GM12878 (cell line): ENCODE measurements around the gene RAB21. TPM values are rescaled to one million over a fixed set of nuclear protein-coding genes. Genes with fewer than 3 reads are reported as not detected.

ENCODE experiments used
- ATAC-seq: fragments of 200-7000 bp; cut with Tn5 transposase; 3 replicates; pipeline ENCODE4 v1.9.1; 2020; ENCODE audit warnings: mild to moderate bottlenecking, moderate library complexity
- BruUV-seq: library from RNA; stranded (reverse); fragments of 400-500 nt; replicated peaks from 2 replicates; lab custom pipeline; 2021; lab: Mats Ljungman, UMichigan
- CTCF ChIA-PET: fragments of 300-600 bp; sonication (Branson Sonifier 250); formaldehyde crosslinking; extraction: SDS; loops from one replicate; lab custom pipeline; 2021; ENCODE audit warnings: inconsistent platforms; lab: Yijun Ruan, JAX
- POLR2A ChIA-PET: fragments of 350-600 bp; formaldehyde crosslinking; extraction: SDS; loops from one replicate; lab custom pipeline; 2021; ENCODE audit warnings: inconsistent platforms; lab: Charles Lee
- RAD21 ChIA-PET: fragments of 300-600 bp; sonication (Branson Sonifier 250); formaldehyde crosslinking; loops from one replicate; lab custom pipeline; 2023; ENCODE audit warnings: antibody characterized with exemption; ENCODE audit not compliant: unreplicated experiment; lab: Charles Lee
- SMC1A ChIA-PET: fragments of 300-600 bp; sonication (Branson Sonifier 250); formaldehyde crosslinking; loops from one replicate; lab custom pipeline; 2023; ENCODE audit not compliant: unreplicated experiment, uncharacterized antibody; lab: Charles Lee
- DNase-seq: peaks from one replicate; pipeline ENCODE4 v3.0.0-alpha.2; 2011; ENCODE audit warnings: low read depth, low spot score
- FAIRE-seq: peaks from 3 replicates; lab custom pipeline; 2011; peaks lifted over from hg19 to GRCh38; lab: Jason Lieb, UNC
- H2AFZ ChIP-seq: 2 replicates; pipeline ENCODE4 v1.6.0; 2011; ENCODE audit warnings: low read depth, low read length, control low read depth; ENCODE audit not compliant: control insufficient read depth
- H3K27ac ChIP-seq: 2 replicates; pipeline ENCODE4 v1.5.1; 2011; ENCODE audit warnings: control low read depth; ENCODE audit not compliant: control insufficient read depth, insufficient read depth
- H3K27me3 ChIP-seq, 2 experiments: replicated peaks in 1 of 2; 2 replicates each; pipeline versions ENCODE4 v1.6.0 to v1.6.1; 2011; ENCODE audit warnings: low read length in 1 of 2; ENCODE audit not compliant: control insufficient read depth in 2 of 2, insufficient read depth in 2 of 2
- H3K36me3 ChIP-seq, 2 experiments: 2 replicates each; pipeline ENCODE4 v1.5.1; 2011; ENCODE audit warnings: low read length in 1 of 2; ENCODE audit not compliant: control insufficient read depth in 2 of 2, insufficient read depth in 2 of 2
- H3K4me1 ChIP-seq: 2 replicates; pipeline ENCODE4 v1.6.1; 2011; ENCODE audit warnings: mild to moderate bottlenecking, low read length, moderate library complexity, mixed read lengths; ENCODE audit not compliant: control insufficient read depth, insufficient read depth
- H3K4me2 ChIP-seq: 2 replicates; pipeline ENCODE4 v1.6.0; 2011; ENCODE audit warnings: control low read depth; ENCODE audit not compliant: control insufficient read depth, insufficient read depth
- H3K4me3 ChIP-seq: fragments of 200-600 bp; sonication (generic); 2 replicates; pipeline ENCODE4 v1.5.1; 2016
- H3K79me2 ChIP-seq: 2 replicates; pipeline ENCODE4 v1.6.0; 2011; ENCODE audit warnings: low read length; ENCODE audit not compliant: control insufficient read depth, insufficient read depth
- H3K9ac ChIP-seq: 2 replicates; pipeline ENCODE4 v1.8.0; 2011; ENCODE audit warnings: low read length, control low read depth, mixed read lengths; ENCODE audit not compliant: control insufficient read depth, insufficient read depth
- H3K9me3 ChIP-seq: replicated peaks from 3 replicates; pipeline ENCODE4 v1.5.1; 2011; ENCODE audit warnings: mild to moderate bottlenecking, low read length; ENCODE audit not compliant: control insufficient read depth, insufficient read depth
- H4K20me1 ChIP-seq: 2 replicates; pipeline ENCODE4 v1.6.0; 2011; ENCODE audit not compliant: control insufficient read depth, insufficient read depth
- BCL11A ChIP-seq: IDR thresholded peaks from 2 replicates; pipeline ENCODE4 v1.6.1; 2011; ENCODE audit warnings: low read depth, low read length
- BHLHE40 ChIP-seq, 2 experiments: fragments of 450-650 bp in 1 of 2; IDR thresholded peaks; 2 replicates each; pipeline ENCODE4 v1.6.1; 2011 to 2017; ENCODE audit warnings: low read depth in 2 of 2, borderline replicate concordance in 1 of 2, improper control_type of control experiment in 1 of 2, low read length in 1 of 2, mild to moderate bottlenecking in 1 of 2
- BRCA1 ChIP-seq: IDR thresholded peaks from 2 replicates; pipeline ENCODE4 v1.6.1; 2011; ENCODE audit warnings: low read depth, low read length, improper control_type of control experiment
- CBFB ChIP-seq: IDR thresholded peaks from 2 replicates; pipeline ENCODE4 v1.6.1; 2016; ENCODE audit warnings: antibody characterized with exemption, low read depth
- CEBPB ChIP-seq, 2 experiments: fragments of 150-350 bp in 1 of 2; IDR thresholded peaks; 2 replicates each; pipeline ENCODE4 v1.6.1; 2012 to 2014; ENCODE audit warnings: low read depth in 2 of 2, low read length in 2 of 2, borderline replicate concordance in 1 of 2, inconsistent platforms in 1 of 2
- EED ChIP-seq: sonication (generic); IDR thresholded peaks from 2 replicates; pipeline ENCODE4 v1.6.1; 2016; ENCODE audit warnings: antibody characterized with exemption, low read depth
- EZH2 ChIP-seq: IDR thresholded peaks from 2 replicates; pipeline ENCODE4 v1.6.1; 2012; ENCODE audit warnings: low read depth, mild to moderate bottlenecking, control low read depth, inconsistent platforms, low read length, borderline replicate concordance; ENCODE audit not compliant: control insufficient read depth
- KLF5 ChIP-seq: fragments of 450-650 bp; IDR thresholded peaks from 2 replicates; pipeline ENCODE4 v1.6.1; 2014; ENCODE audit warnings: mild to moderate bottlenecking; ENCODE audit not compliant: partially characterized antibody
- MEF2B ChIP-seq: fragments of 450-650 bp; IDR thresholded peaks from 2 replicates; pipeline ENCODE4 v1.6.1; 2018; ENCODE audit warnings: mild to moderate bottlenecking, moderate library complexity; ENCODE audit not compliant: partially characterized antibody, poor library complexity, severe bottlenecking
- NR2F1 ChIP-seq: fragments of 450-650 bp; conservative IDR thresholded peaks from 2 replicates; pipeline ENCODE4 v1.6.1; 2017; ENCODE audit warnings: mild to moderate bottlenecking
- RFX5 ChIP-seq: IDR thresholded peaks from 2 replicates; pipeline ENCODE4 v1.6.1; 2011; ENCODE audit warnings: low read depth, low read length, improper control_type of control experiment
- SPI1 ChIP-seq: IDR thresholded peaks from 2 replicates; pipeline ENCODE4 v1.6.1; 2011; ENCODE audit warnings: low read depth, mild to moderate bottlenecking, low read length, moderate library complexity, borderline replicate concordance; ENCODE audit not compliant: insufficient read depth
- TAF1 ChIP-seq: IDR thresholded peaks from 2 replicates; pipeline ENCODE4 v1.6.1; 2011; ENCODE audit warnings: mild to moderate bottlenecking, low read depth, low read length, borderline replicate concordance
- ZNF207 ChIP-seq: fragments of 450-650 bp; IDR thresholded peaks from 2 replicates; pipeline ENCODE4 v1.6.1; 2014; ENCODE audit warnings: antibody characterized with exemption, mild to moderate bottlenecking, borderline replicate concordance
- ZNF384 ChIP-seq: IDR thresholded peaks from 2 replicates; pipeline ENCODE4 v1.6.1; 2012; ENCODE audit warnings: low read depth, mild to moderate bottlenecking, low read length, improper control_type of control experiment, borderline replicate concordance
- WGBS: methylation state at CpG from one replicate; pipeline ENCODE4 v1.1.6; 2016; ENCODE audit warnings: low lambda C conversion rate; ENCODE audit not compliant: insufficient replicate concordance, insufficient coverage; ENCODE audit errors: missing lambda C conversion rate; 5-methylcytosine and 5-hydroxymethylcytosine counted together
- in situ Hi-C: fragments of 300-500 bp; cut with MboI; formaldehyde crosslinking; loops from 9 replicates; pipeline ENCODE4 v1.14.3; 2018; ENCODE audit warnings: mixed read lengths
- intact Hi-C: fragments of 100-400 bp; cut with micrococcal nuclease; formaldehyde crosslinking; loops from one replicate; pipeline ENCODE4 v1.14.2; 2022; ENCODE audit not compliant: unreplicated experiment
- polyA plus RNA-seq, 11 experiments: library from polyadenylated mRNA; depleted of rRNA in 4 of 11; unstranded in 6 of 11; stranded (reverse) in 5 of 11; fragments of >200 nt; fragmentation: Nextera tagmentation in 4 of 11; fragmentation: Illumina TruSeq in 1 of 11; extraction: Ambion mirVana in 4 of 11; extraction: Trizol in 1 of 11; gene quantifications; 1 replicate in 1 of 11; 2 replicates in 10 of 11; pipeline versions ENCODE4 v1.2.1 to v1.2.3, GENCODE V29; 2011 to 2016; ENCODE audit warnings: inconsistent platforms in 2 of 11, missing spikeins in 2 of 11, low read depth in 1 of 11
- total RNA-seq, 4 experiments: library from RNA; depleted of rRNA in 3 of 4; stranded (reverse); fragments of >200 nt in 3 of 4; fragmentation: Illumina TruSeq in 1 of 4; extraction: Trizol in 1 of 4; gene quantifications; 2 replicates each; pipeline versions ENCODE4 v1.2.1 to v1.2.3, GENCODE V29; 2013 to 2021
- TF ChIP-seq, protein P1 (sequence below): fragments of 450-650 bp; IDR thresholded peaks from 2 replicates; pipeline ENCODE4 v1.6.1; 2017; ENCODE audit warnings: low read depth, mild to moderate bottlenecking, moderate library complexity

The RAB21 gene
- total and polyA plus RNA-seq, 10 of the 15 experiments (the other 5 are each of a cell fraction or from before 2014, with no cell fraction given), result 2.8 to 42.8 (median 16.1) TPM

DNA sequence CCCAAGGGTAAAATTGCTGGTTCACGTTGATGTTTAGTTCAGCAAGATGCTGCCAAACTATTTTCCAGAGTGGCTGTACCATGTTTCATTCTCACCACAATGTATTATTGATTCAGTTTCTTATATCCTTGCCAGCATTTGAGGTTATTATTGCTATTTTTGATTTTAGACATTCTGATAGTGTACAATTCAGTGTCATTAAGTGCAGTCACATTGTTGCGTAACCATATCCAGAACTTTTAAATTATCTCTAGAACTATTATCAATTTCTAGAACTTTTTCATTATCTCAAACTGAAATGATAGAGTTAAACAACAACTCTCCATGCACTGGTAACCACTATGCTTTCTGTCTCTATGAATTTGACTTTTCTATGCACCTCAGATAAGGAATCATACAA lies 74.2 kb downstream of the RAB21 start:
- no peak overlapping the region for H2AFZ ChIP-seq
- RAD21 ChIA-PET, result no interaction called here
- H3K36me3 ChIP-seq, result no peaks in the 10 kb centered on the region
- no peak for TF ChIP-seq ZNF384
- TF ChIP-seq RFX5, result no peak
- no peak for TF ChIP-seq CBFB
- TF ChIP-seq, protein P1, sequence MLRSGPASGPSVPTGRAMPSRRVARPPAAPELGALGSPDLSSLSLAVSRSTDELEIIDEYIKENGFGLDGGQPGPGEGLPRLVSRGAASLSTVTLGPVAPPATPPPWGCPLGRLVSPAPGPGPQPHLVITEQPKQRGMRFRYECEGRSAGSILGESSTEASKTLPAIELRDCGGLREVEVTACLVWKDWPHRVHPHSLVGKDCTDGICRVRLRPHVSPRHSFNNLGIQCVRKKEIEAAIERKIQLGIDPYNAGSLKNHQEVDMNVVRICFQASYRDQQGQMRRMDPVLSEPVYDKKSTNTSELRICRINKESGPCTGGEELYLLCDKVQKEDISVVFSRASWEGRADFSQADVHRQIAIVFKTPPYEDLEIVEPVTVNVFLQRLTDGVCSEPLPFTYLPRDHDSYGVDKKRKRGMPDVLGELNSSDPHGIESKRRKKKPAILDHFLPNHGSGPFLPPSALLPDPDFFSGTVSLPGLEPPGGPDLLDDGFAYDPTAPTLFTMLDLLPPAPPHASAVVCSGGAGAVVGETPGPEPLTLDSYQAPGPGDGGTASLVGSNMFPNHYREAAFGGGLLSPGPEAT, result no peak
- no peak for TF ChIP-seq ZNF207
- no peak for TF ChIP-seq BRCA1
- TF ChIP-seq CEBPB (IDR thresholded peaks at IDR 0.05; ENCODE audit: borderline replicate concordance in 1 of 2, low read depth in 2 of 2, low read length in 2 of 2), result no peak
- TF ChIP-seq NR2F1, result no peak
- TF ChIP-seq EED, result no peak
- no peak for TF ChIP-seq BCL11A
- TF ChIP-seq EZH2, result no peak
- TF ChIP-seq MEF2B, result no peak
- TF ChIP-seq KLF5, result no peak
- no peak for TF ChIP-seq SPI1
- no peak for TF ChIP-seq TAF1
- TF ChIP-seq BHLHE40 (IDR thresholded peaks at IDR 0.05; ENCODE audit: borderline replicate concordance in 1 of 2, low read depth in 2 of 2, low read length in 1 of 2), result no peak
- H3K27ac ChIP-seq, result no peak overlapping the region
- no peaks in the 10 kb centered on the region for H3K79me2 ChIP-seq
- in situ Hi-C loops, result no loop called here
- H3K9me3 ChIP-seq, result no peaks in the 10 kb centered on the region
- no peaks in the 10 kb centered on the region for H3K27me3 ChIP-seq
- no TSS peak for BruUV-seq
- H3K9ac ChIP-seq, result no peak overlapping the region
- ATAC-seq (no peak), FAIRE-seq (no peak), DNase-seq (no peak)
- no peak overlapping the region for H3K4me3 ChIP-seq
- H3K4me2 ChIP-seq, result no peak overlapping the region
- intact Hi-C loops, result no loop called here
- H3K4me1 ChIP-seq, result no peaks in the 10 kb centered on the region
- SMC1A ChIA-PET, result interaction anchor here (0.5 kb wide), 1 partner anchor 144 kb away, joined by 3 read pairs; no protein-coding TSS in a partner anchor
- POLR2A ChIA-PET, result no interaction called here
- WGBS, result 80% methylated on average over 2 of the region's 2 CpGs
- no peaks in the 10 kb centered on the region for H4K20me1 ChIP-seq
- CTCF ChIA-PET, result no interaction called here
